K562 (cell line): ENCODE measurements around the gene CHAD. TPM values are rescaled to one million over a fixed set of nuclear protein-coding genes. Genes with fewer than 3 reads are reported as not detected.

Experiments
- ARHGAP35 ChIP-seq: fragments of 450-650 bp; IDR thresholded peaks from 2 replicates; pipeline ENCODE4 v1.6.1; 2018; ENCODE audit not compliant: partially characterized antibody
- ATF2 ChIP-seq: sonication (generic); formaldehyde crosslinking; IDR thresholded peaks from 2 replicates; pipeline ENCODE4 v1.8.1; 2022; ENCODE audit warnings: missing genetic modification reagents
- CHD2 ChIP-seq: IDR thresholded peaks from 2 replicates; pipeline ENCODE4 v1.6.1; 2011; ENCODE audit warnings: low read depth, low read length
- CHD4 ChIP-seq: fragments of 200-600 bp; sonication (generic); IDR thresholded peaks from 3 replicates; pipeline ENCODE4 v1.6.1; 2012; ENCODE audit warnings: low read depth, mild to moderate bottlenecking, mixed read lengths, low read length, inconsistent platforms; ENCODE audit not compliant: insufficient read depth, insufficient replicate concordance, poor library complexity, severe bottlenecking
- GABPA ChIP-seq: fragments of 200-800 bp; sonication (Bioruptor generic); conservative IDR thresholded peaks from 2 replicates; pipeline ENCODE4 v1.6.1; 2016; ENCODE audit warnings: low read depth, missing genetic modification characterization, missing compliant biosample characterization
- GTF2E2 ChIP-seq: fragments of 200-800 bp; sonication (Bioruptor generic); IDR thresholded peaks from 2 replicates; pipeline ENCODE4 v1.6.1; 2016; ENCODE audit warnings: missing genetic modification characterization, missing compliant biosample characterization
- HMGN3 ChIP-seq: IDR thresholded peaks from 2 replicates; pipeline ENCODE4 v1.6.1; 2011; ENCODE audit warnings: borderline replicate concordance, low read depth, mild to moderate bottlenecking, mixed read lengths, low read length; ENCODE audit not compliant: insufficient read length; ENCODE audit errors: extremely low read depth
- KLF10 ChIP-seq: fragments of 250-450 bp; sonication (Bioruptor Pico); IDR thresholded peaks from 2 replicates; pipeline ENCODE4 v1.6.1; 2021; ENCODE audit warnings: matching md5 sums
- KLF6 ChIP-seq: fragments of 250-450 bp; sonication (Bioruptor Pico); IDR thresholded peaks from 2 replicates; pipeline ENCODE4 v1.4.0; 2020; ENCODE audit warnings: mild to moderate bottlenecking, moderate library complexity, borderline replicate concordance
- NR3C1 ChIP-seq: sonication (generic); formaldehyde crosslinking; IDR thresholded peaks from 2 replicates; pipeline ENCODE4 v1.8.1; 2022; ENCODE audit warnings: missing genetic modification reagents
- NRF1 ChIP-seq, 2 experiments: fragments of 450-650 bp; IDR thresholded peaks in 1 of 2; conservative IDR thresholded peaks in 1 of 2; 2 replicates each; pipeline ENCODE4 v1.6.1; 2014; ENCODE audit warnings: mild to moderate bottlenecking in 2 of 2
- PRPF4 ChIP-seq: fragments of 200-400 bp; formaldehyde crosslinking; IDR thresholded peaks from one replicate; pipeline ENCODE4 v1.6.1; 2017; ENCODE audit warnings: low read length, low read depth, mild to moderate bottlenecking; ENCODE audit not compliant: insufficient read depth, poor library complexity, severe bottlenecking
- RBFOX2 ChIP-seq: fragments of 200-400 bp; formaldehyde crosslinking; IDR thresholded peaks from 2 replicates; pipeline ENCODE4 v1.6.1; 2017; ENCODE audit warnings: low read depth, mild to moderate bottlenecking, low read length, moderate library complexity
- SIN3A ChIP-seq, 2 experiments: fragments of 150-350 bp in 1 of 2; IDR thresholded peaks; 2 replicates each; pipeline ENCODE4 v1.6.1; 2011 to 2016; ENCODE audit warnings: borderline replicate concordance in 2 of 2, low read depth in 2 of 2, low read length in 2 of 2, mild to moderate bottlenecking in 2 of 2, moderate library complexity in 2 of 2; ENCODE audit not compliant: control insufficient read depth in 1 of 2
- TRIM28 ChIP-seq: fragments of 450-650 bp; IDR thresholded peaks from 2 replicates; pipeline ENCODE4 v1.6.1; 2017
- XRCC3 ChIP-seq: fragments of 450-650 bp; IDR thresholded peaks from 2 replicates; pipeline ENCODE4 v1.6.1; 2017; ENCODE audit warnings: mild to moderate bottlenecking, moderate library complexity
- ZNF133 ChIP-seq: fragments of 250-450 bp; sonication (Bioruptor Pico); IDR thresholded peaks from 2 replicates; pipeline ENCODE4 v1.4.0; 2020; ENCODE audit warnings: mild to moderate bottlenecking
- ZNF175 ChIP-seq: fragments of 200-800 bp; sonication (Bioruptor generic); IDR thresholded peaks from 2 replicates; pipeline ENCODE4 v1.6.1; 2016; ENCODE audit warnings: low read depth, mild to moderate bottlenecking, missing genetic modification characterization, missing compliant biosample characterization
- ZNF217 ChIP-seq: sonication (generic); formaldehyde crosslinking; IDR thresholded peaks from 2 replicates; pipeline ENCODE4 v1.8.0; 2022; ENCODE audit warnings: mild to moderate bottlenecking, missing genetic modification reagents
- ZNF311 ChIP-seq: fragments of 250-450 bp; sonication (Bioruptor Pico); IDR thresholded peaks from 2 replicates; pipeline ENCODE4 v1.4.0; 2020; ENCODE audit warnings: mild to moderate bottlenecking, moderate library complexity
- ZNF41 ChIP-seq: fragments of 250-450 bp; sonication (Bioruptor Pico); conservative IDR thresholded peaks from 2 replicates; pipeline ENCODE4 v1.4.0; 2020; ENCODE audit warnings: mild to moderate bottlenecking
- ZNF436 ChIP-seq: fragments of 250-450, 450-650 bp; sonication (Bioruptor Pico); formaldehyde crosslinking; IDR thresholded peaks from 2 replicates; pipeline ENCODE4 v1.7.0; 2020; ENCODE audit warnings: mild to moderate bottlenecking
- ZNF830 ChIP-seq: fragments of 250-450 bp; sonication (Bioruptor Pico); IDR thresholded peaks from 2 replicates; pipeline ENCODE4 v1.5.0; 2021; ENCODE audit warnings: mild to moderate bottlenecking
- ZSCAN29 ChIP-seq: fragments of 450-650 bp; IDR thresholded peaks from 2 replicates; pipeline ENCODE4 v1.6.1; 2017
- polyA plus RNA-seq, 8 experiments: library from polyadenylated mRNA; depleted of rRNA in 4 of 8; stranded (reverse) in 5 of 8; unstranded in 3 of 8; fragments of >200 nt; fragmentation: Nextera tagmentation in 2 of 8; fragmentation: Illumina TruSeq in 1 of 8; extraction: Ambion mirVana in 2 of 8; extraction: Trizol in 1 of 8; gene quantifications; 2 replicates each; pipeline versions ENCODE4 v1.2.1 to v1.2.3, GENCODE V29; 2011 to 2014; ENCODE audit warnings: inconsistent platforms in 1 of 8, missing spikeins in 1 of 8
- total RNA-seq, 7 experiments: library from RNA; depleted of rRNA in 6 of 7; stranded (reverse); fragments of >200 nt in 6 of 7; fragmentation: Illumina TruSeq in 2 of 7; extraction: Trizol in 2 of 7; gene quantifications; 2 replicates each; pipeline versions ENCODE4 v1.2.1 to v1.2.3, GENCODE V29; 2011 to 2021; ENCODE audit warnings: low replicate concordance in 1 of 7
- TF ChIP-seq, protein P1 (sequence below): IDR thresholded peaks from 2 replicates; pipeline ENCODE4 v1.6.1; 2016; ENCODE audit warnings: missing genetic modification characterization, missing compliant biosample characterization
- TF ChIP-seq, protein P2 (sequence below), 3 experiments: fragments of 200-800 bp in 1 of 3; sonication (Bioruptor generic) in 1 of 3; sonication (generic) in 1 of 3; formaldehyde crosslinking in 1 of 3; IDR thresholded peaks; 2 replicates each; pipeline versions ENCODE4 v1.6.1 to v1.8.0; 2016 to 2022; ENCODE audit warnings: mild to moderate bottlenecking in 2 of 3, missing compliant biosample characterization in 2 of 3, missing genetic modification characterization in 2 of 3, missing genetic modification reagents in 1 of 3

Gene CHAD
- total and polyA plus RNA-seq, 9 of the 15 experiments (the other 6 are each of a cell fraction or from before 2014, with no cell fraction given) = not detected

DNA sequence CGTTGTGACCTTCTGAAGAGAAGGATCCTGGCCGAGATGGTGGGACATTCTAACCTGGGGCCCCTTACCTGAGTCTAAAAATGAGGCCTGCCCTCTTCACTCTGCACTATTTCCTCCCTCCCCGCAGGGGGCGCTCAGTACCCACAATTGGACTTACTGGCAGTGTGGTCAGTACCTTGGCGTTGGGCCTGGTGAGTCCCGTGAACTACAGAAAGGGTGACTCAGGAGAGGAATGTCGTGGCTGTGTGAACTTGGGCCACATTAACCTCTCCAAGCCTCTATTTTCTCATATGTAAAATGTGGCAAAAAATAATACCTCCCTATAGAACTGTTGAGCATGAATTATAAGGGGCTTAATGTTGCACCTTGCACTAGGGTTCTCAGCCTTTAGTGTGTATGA is 13.8 kb upstream of the CHAD start (continued):
- TF ChIP-seq RBFOX2 = no peak
- TF ChIP-seq, protein P1, sequence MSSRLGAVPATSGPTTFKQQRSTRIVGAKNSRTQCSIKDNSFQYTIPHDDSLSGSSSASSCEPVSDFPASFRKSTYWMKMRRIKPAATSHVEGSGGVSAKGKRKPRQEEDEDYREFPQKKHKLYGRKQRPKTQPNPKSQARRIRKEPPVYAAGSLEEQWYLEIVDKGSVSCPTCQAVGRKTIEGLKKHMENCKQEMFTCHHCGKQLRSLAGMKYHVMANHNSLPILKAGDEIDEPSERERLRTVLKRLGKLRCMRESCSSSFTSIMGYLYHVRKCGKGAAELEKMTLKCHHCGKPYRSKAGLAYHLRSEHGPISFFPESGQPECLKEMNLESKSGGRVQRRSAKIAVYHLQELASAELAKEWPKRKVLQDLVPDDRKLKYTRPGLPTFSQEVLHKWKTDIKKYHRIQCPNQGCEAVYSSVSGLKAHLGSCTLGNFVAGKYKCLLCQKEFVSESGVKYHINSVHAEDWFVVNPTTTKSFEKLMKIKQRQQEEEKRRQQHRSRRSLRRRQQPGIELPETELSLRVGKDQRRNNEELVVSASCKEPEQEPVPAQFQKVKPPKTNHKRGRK (tag) = no peak
- no peak for TF ChIP-seq ZNF41 (CRISPR knock-in tag)
- TF ChIP-seq PRPF4 = no peak
- no peak for TF ChIP-seq ZNF217
- TF ChIP-seq ZSCAN29 = no peak
- no peak for TF ChIP-seq SIN3A (IDR thresholded peaks at IDR 0.05; ENCODE audit: borderline replicate concordance in 2 of 2, control insufficient read depth in 1 of 2, low read depth in 2 of 2, low read length in 2 of 2)
- TF ChIP-seq ZNF311 (CRISPR knock-in tag) = no peak
- TF ChIP-seq HMGN3 = no peak
- TF ChIP-seq ZNF175 (CRISPR knock-in tag) = no peak
- TF ChIP-seq, protein P2, sequence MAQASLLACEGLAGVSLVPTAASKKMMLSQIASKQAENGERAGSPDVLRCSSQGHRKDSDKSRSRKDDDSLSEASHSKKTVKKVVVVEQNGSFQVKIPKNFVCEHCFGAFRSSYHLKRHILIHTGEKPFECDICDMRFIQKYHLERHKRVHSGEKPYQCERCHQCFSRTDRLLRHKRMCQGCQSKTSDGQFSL (CRISPR knock-in tag; IDR thresholded peaks at IDR 0.05) = no peak
- TF ChIP-seq, protein P2 (tag; IDR thresholded peaks at IDR 0.05) = no peak
- no peak for TF ChIP-seq KLF10 (CRISPR knock-in tag)
- TF ChIP-seq ATF2 = no peak
- no peak for TF ChIP-seq ZNF436
- TF ChIP-seq KLF6 (CRISPR knock-in tag) = no peak
- TF ChIP-seq GTF2E2 (tag) = no peak
- TF ChIP-seq NRF1 (conservative IDR thresholded peaks at IDR 0.05 in 1 of 2, IDR thresholded peaks at IDR 0.05 in 1 of 2) = peak in 1 of 2 experiments; percentile 29; a peak in 1 of 4 replicates
- TF ChIP-seq NR3C1 = no peak
- no peak for TF ChIP-seq ZNF830
- no peak for TF ChIP-seq CHD2
- no peak for TF ChIP-seq GABPA (tag)
- TF ChIP-seq TRIM28 = no peak
- no peak for TF ChIP-seq ARHGAP35
- no peak for TF ChIP-seq XRCC3
- TF ChIP-seq CHD4 = no peak
- TF ChIP-seq ZNF133 (CRISPR knock-in tag) = no peak
